Caco-2 (cell line): Measurements from ENCODE around the gene BHLHE41. TPM values are rescaled to one million over a fixed set of nuclear protein-coding genes. Genes with fewer than 3 reads are reported as not detected.

ENCODE experiments used
- BruUV-seq: library from RNA; stranded (reverse); fragments of 400-500 nt; replicated peaks from 2 replicates; lab custom pipeline; 2021; lab: Mats Ljungman, UMichigan
- CTCF ChIA-PET: fragments of 300-600 bp; sonication (Branson Sonifier 250); formaldehyde crosslinking; loops from one replicate; lab custom pipeline; 2022; ENCODE audit warnings: antibody characterized with exemption; lab: Charles Lee
- POLR2A ChIA-PET: fragments of 300-600 bp; sonication (Branson Sonifier 250); formaldehyde crosslinking; loops from one replicate; lab custom pipeline; 2022; ENCODE audit warnings: antibody characterized with exemption; lab: Charles Lee
- DNase-seq, 2 experiments: peaks; one replicate each; pipeline versions ENCODE4 v3.0.0 to v3.0.0-alpha.2; 2020 to 2022
- H3K27me3 ChIP-seq: replicated peaks from 2 replicates; pipeline ENCODE4 v1.6.0; 2011; ENCODE audit warnings: low read length; ENCODE audit not compliant: control insufficient read depth, insufficient read depth
- H3K36me3 ChIP-seq: 2 replicates; pipeline ENCODE4 v1.5.1; 2011; ENCODE audit warnings: low read length; ENCODE audit not compliant: control insufficient read depth, insufficient read depth
- H3K4me1 ChIP-seq: fragments of 250-450 bp; sonication (Bioruptor Pico); 2 replicates; pipeline ENCODE4 v1.5.1; 2020; ENCODE audit warnings: mild to moderate bottlenecking
- H3K4me3 ChIP-seq: 2 replicates; pipeline ENCODE4 v1.5.1; 2011; ENCODE audit warnings: low read depth, mild to moderate bottlenecking, control low read depth, low read length
- H3K9me3 ChIP-seq: fragments of 250-450 bp; sonication (Bioruptor Pico); 2 replicates; pipeline ENCODE4 v1.5.1; 2020; ENCODE audit warnings: mild to moderate bottlenecking, moderate library complexity
- H3K27ac Mint-ChIP-seq: one replicate; pipeline ENCODE4 v1.8.0; 2022; ENCODE audit warnings: mixed read lengths; ENCODE audit not compliant: unreplicated experiment
- H3K27me3 Mint-ChIP-seq: one replicate; pipeline ENCODE4 v1.8.0; 2022; ENCODE audit warnings: mixed read lengths; ENCODE audit not compliant: insufficient read depth, unreplicated experiment
- H3K36me3 Mint-ChIP-seq: one replicate; pipeline ENCODE4 v1.8.0; 2022; ENCODE audit warnings: mild to moderate bottlenecking, mixed read lengths; ENCODE audit not compliant: insufficient read depth, unreplicated experiment
- H3K4me1 Mint-ChIP-seq: one replicate; pipeline ENCODE4 v1.8.0; 2022; ENCODE audit warnings: low read depth, mixed read lengths; ENCODE audit not compliant: unreplicated experiment
- H3K4me3 Mint-ChIP-seq: one replicate; pipeline ENCODE4 v1.8.0; 2022; ENCODE audit warnings: mild to moderate bottlenecking, moderate library complexity, mixed read lengths; ENCODE audit not compliant: unreplicated experiment
- H3K9me3 Mint-ChIP-seq: one replicate; pipeline ENCODE4 v1.8.0; 2022; ENCODE audit warnings: mixed read lengths; ENCODE audit not compliant: unreplicated experiment
- CTCF ChIP-seq, 2 experiments: fragments of 200-600 bp in 1 of 2; IDR thresholded peaks; 1 replicate in 1 of 2; 2 replicates in 1 of 2; pipeline versions ENCODE4 v1.5.1 to v1.8.0; 2011 to 2022; ENCODE audit warnings: antibody characterized with exemption in 1 of 2, control low read depth in 1 of 2, inconsistent platforms in 1 of 2, low read depth in 1 of 2, low read length in 1 of 2, mild to moderate bottlenecking in 1 of 2, moderate library complexity in 1 of 2; ENCODE audit not compliant: insufficient read depth in 1 of 2, severe bottlenecking in 1 of 2, unreplicated experiment in 1 of 2
- intact Hi-C: fragments of 100-400 bp; cut with micrococcal nuclease; formaldehyde crosslinking; loops from one replicate; pipeline ENCODE4 v1.10.0; 2022; ENCODE audit not compliant: unreplicated experiment
- total RNA-seq: library from RNA; stranded (reverse); gene quantifications from 2 replicates; pipeline ENCODE4 v1.2.3, GENCODE V29; 2022

The BHLHE41 gene
- total RNA-seq, 1 experiment from 2014 or later: 3.2 TPM

- H3K27me3 Mint-ChIP-seq: no peaks in the 10 kb centered on the region
- intact Hi-C loops: no loop called here
- peaks cover 10% of the 10 kb centered on the region for H3K4me1 Mint-ChIP-seq
- no peaks in the 10 kb centered on the region for H3K9me3 Mint-ChIP-seq
- Histone ChIP-seq H3K4me1 (peaks cover 10% of the 10 kb centered on the region), H3K4me3 (no peak overlapping the region), H3K36me3 (no peaks in the 10 kb centered on the region), H3K9me3 (no peaks in the 10 kb centered on the region), H3K27me3 (no peaks in the 10 kb centered on the region)
- no peaks in the 10 kb centered on the region for H3K36me3 Mint-ChIP-seq
- DNase-seq: no peak
- no peak overlapping the region for H3K27ac Mint-ChIP-seq
- BruUV-seq: no TSS peak
- CTCF ChIA-PET: no interaction called here
- H3K4me3 Mint-ChIP-seq: no peak overlapping the region
- POLR2A ChIA-PET: no interaction called here
- TF ChIP-seq CTCF (IDR thresholded peaks at IDR 0.05; ENCODE audit: insufficient read depth in 1 of 2, low read depth in 1 of 2, low read length in 1 of 2, severe bottlenecking in 1 of 2, unreplicated experiment in 1 of 2): no peak
Measured at GRCh38 chr12:26106347-26106746, 18.5 kb downstream of the BHLHE41 start.

GRCh38 chr12:26102953-26103352 is 21.9 kb downstream of the BHLHE41 start:
- TF ChIP-seq CTCF (IDR thresholded peaks at IDR 0.05; ENCODE audit: insufficient read depth in 1 of 2, low read depth in 1 of 2, low read length in 1 of 2, severe bottlenecking in 1 of 2, unreplicated experiment in 1 of 2): no peak
- intact Hi-C loops: no loop called here
- no peak overlapping the region for H3K27ac Mint-ChIP-seq
- no TSS peak for BruUV-seq
- H3K27me3 Mint-ChIP-seq: no peaks in the 10 kb centered on the region
- no peaks in the 10 kb centered on the region for H3K36me3 Mint-ChIP-seq
- POLR2A ChIA-PET: interaction anchor here (0.6 to 2.1 kb wide), 2 partner anchors 12 to 1834 kb away, joined by 6 to 8 read pairs; no protein-coding TSS in a partner anchor
- Histone ChIP-seq H3K4me1 (peaks cover 21% of the 10 kb centered on the region), H3K27me3 (no peaks in the 10 kb centered on the region), H3K36me3 (no peaks in the 10 kb centered on the region), H3K9me3 (no peaks in the 10 kb centered on the region), H3K4me3 (no peak overlapping the region)
- CTCF ChIA-PET: no interaction called here
- no peaks in the 10 kb centered on the region for H3K9me3 Mint-ChIP-seq
- no peak overlapping the region for H3K4me3 Mint-ChIP-seq
- no peak for DNase-seq
- H3K4me1 Mint-ChIP-seq: peaks cover 15% of the 10 kb centered on the region

- H3K4me3 ChIP-seq: 0 out of 2 replicates have a peak overlapping the region, but pooled peaks have one; percentile 5
- H3K4me1 Mint-ChIP-seq: peaks cover 24% of the 10 kb centered on the region
- H3K9me3 ChIP-seq: no peaks in the 10 kb centered on the region
- BruUV-seq: no TSS peak
- peaks cover 29% of the 10 kb centered on the region for H3K4me1 ChIP-seq
- no peak overlapping the region for H3K27ac Mint-ChIP-seq
- no peaks in the 10 kb centered on the region for H3K36me3 ChIP-seq
- TF ChIP-seq CTCF (IDR thresholded peaks at IDR 0.05; ENCODE audit: insufficient read depth in 1 of 2, low read depth in 1 of 2, low read length in 1 of 2, severe bottlenecking in 1 of 2, unreplicated experiment in 1 of 2): no peak
- ChIA-PET CTCF (interaction anchor here (0.5 to 1.9 kb wide), 7 partner anchors 10 to 886 kb away, joined by 3 to 7 read pairs (median 5); no protein-coding TSS in a partner anchor), POLR2A (interaction anchor here (2.1 kb wide), 1 partner anchor 13 kb away, joined by 8 read pairs; no protein-coding TSS in a partner anchor)
- no peaks in the 10 kb centered on the region for H3K9me3 Mint-ChIP-seq
- DNase-seq: peak in 1 of 2 experiments; percentile 50
- no peaks in the 10 kb centered on the region for H3K27me3 ChIP-seq
- H3K36me3 Mint-ChIP-seq: no peaks in the 10 kb centered on the region
- H3K4me3 Mint-ChIP-seq: peak overlapping the region; percentile 54
- no peaks in the 10 kb centered on the region for H3K27me3 Mint-ChIP-seq
- intact Hi-C loops: loop anchor here (1.0 kb wide), 3 partner anchors 13 to 550 kb away; no protein-coding TSS in a partner anchor
Measured at GRCh38 chr12:26101763-26102162, 23.1 kb downstream of the BHLHE41 start.
